Measurements from ENCODE around the gene DNAJC6. TPM values are rescaled to one million over a fixed set of nuclear protein-coding genes. Genes with fewer than 3 reads are reported as not detected.

The DNAJC6 gene
- total RNA-seq, 1 donor from 2014 or later: 21.9 TPM

DNA sequence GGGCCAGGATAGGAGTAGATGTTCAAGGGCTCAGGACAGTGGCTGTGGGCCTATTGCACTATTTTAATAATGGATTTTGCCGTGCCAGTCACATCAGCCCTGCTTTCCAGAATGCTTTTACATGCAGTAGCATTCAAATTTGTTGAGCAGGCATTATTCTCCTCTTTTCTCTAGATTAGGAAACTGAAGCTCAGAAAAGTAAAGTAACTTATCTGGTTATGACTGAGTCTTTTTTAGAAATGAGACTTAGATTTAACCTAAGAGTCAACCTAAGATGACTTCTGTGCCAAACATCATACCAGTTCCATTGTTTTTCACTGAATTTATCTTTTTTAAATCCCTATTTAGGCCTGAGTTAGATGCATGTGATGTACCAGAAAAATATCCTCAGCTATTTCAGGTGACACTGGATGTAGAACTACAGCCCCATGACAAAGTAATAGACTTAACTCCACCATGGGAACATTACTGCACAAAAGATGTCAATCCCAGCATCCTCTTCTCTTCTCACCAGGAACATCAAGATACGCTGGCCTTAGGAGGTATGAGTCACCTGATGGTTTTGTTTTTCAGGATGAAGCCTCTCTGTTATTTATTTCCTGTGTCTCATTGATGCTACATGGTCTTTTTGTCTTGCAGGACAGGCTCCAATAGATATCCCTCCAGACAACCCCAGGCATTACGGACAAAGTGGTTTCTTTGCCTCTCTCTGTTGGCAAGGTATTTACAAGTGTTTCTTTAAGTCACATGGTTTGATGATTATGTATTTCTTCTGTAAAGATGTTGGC, 79.8 kb downstream of the DNAJC6 start:
- Mint-ChIP-seq H3K27me3 (ENCODE audit: insufficient read depth, low read depth) (peaks cover 2% of the 10 kb centered on the region), H3K4me3 (no peak overlapping the region), H3K9me3 (no peaks in the 10 kb centered on the region), H3K27ac (no peak overlapping the region), H3K36me3 (no peaks in the 10 kb centered on the region), H3K4me1 (no peaks in the 10 kb centered on the region)
- Histone ChIP-seq H3K4me2 (no peak overlapping the region), H3K36me3 (peaks cover 4% of the 10 kb centered on the region), H3K9ac (no peak overlapping the region), H3K79me2 (ENCODE audit: low read depth) (no peaks in the 10 kb centered on the region), H3K4me1 (no peaks in the 10 kb centered on the region), H3K4me3 (no peak overlapping the region), H3F3A (ENCODE audit: low read depth) (no peaks in the 10 kb centered on the region), H2AFZ (replicated peaks) (no peak overlapping the region), H3K27me3 (no peaks in the 10 kb centered on the region), H4K20me1 (ENCODE audit: low read depth) (no peaks in the 10 kb centered on the region), H3K9me3 (ENCODE audit: low read depth) (no peaks in the 10 kb centered on the region), H3K27ac (no peak overlapping the region)
- TF ChIP-seq EZH2 (IDR thresholded peaks at IDR 0.05): no peak
- no peak for TF ChIP-seq EZH2phosphoT487 (IDR thresholded peaks at IDR 0.05)
- TF ChIP-seq, protein P1, sequence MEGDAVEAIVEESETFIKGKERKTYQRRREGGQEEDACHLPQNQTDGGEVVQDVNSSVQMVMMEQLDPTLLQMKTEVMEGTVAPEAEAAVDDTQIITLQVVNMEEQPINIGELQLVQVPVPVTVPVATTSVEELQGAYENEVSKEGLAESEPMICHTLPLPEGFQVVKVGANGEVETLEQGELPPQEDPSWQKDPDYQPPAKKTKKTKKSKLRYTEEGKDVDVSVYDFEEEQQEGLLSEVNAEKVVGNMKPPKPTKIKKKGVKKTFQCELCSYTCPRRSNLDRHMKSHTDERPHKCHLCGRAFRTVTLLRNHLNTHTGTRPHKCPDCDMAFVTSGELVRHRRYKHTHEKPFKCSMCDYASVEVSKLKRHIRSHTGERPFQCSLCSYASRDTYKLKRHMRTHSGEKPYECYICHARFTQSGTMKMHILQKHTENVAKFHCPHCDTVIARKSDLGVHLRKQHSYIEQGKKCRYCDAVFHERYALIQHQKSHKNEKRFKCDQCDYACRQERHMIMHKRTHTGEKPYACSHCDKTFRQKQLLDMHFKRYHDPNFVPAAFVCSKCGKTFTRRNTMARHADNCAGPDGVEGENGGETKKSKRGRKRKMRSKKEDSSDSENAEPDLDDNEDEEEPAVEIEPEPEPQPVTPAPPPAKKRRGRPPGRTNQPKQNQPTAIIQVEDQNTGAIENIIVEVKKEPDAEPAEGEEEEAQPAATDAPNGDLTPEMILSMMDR (IDR thresholded peaks at IDR 0.05): no peak
- DNase-seq (ENCODE audit: low spot score): no peak

DNA sequence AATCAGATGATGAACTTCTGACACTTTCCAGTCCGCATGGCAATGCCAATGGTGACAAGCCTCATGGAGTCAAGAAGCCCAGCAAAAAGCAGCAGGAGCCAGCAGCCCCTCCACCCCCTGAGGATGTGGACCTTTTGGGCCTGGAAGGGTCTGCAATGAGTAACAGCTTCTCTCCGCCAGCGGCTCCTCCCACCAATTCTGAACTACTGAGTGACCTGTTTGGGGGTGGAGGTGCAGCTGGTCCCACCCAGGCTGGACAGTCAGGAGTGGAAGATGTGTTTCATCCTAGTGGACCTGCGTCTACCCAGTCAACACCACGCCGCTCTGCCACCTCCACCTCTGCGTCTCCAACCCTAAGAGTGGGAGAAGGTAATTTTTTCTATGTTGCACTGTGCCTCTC, 83.2 kb downstream of the DNAJC6 start:
- no peaks in the 10 kb centered on the region for H3K36me3 ChIP-seq
- H3K27me3 ChIP-seq: no peaks in the 10 kb centered on the region
- no peak overlapping the region for H3K27ac Mint-ChIP-seq

DNA sequence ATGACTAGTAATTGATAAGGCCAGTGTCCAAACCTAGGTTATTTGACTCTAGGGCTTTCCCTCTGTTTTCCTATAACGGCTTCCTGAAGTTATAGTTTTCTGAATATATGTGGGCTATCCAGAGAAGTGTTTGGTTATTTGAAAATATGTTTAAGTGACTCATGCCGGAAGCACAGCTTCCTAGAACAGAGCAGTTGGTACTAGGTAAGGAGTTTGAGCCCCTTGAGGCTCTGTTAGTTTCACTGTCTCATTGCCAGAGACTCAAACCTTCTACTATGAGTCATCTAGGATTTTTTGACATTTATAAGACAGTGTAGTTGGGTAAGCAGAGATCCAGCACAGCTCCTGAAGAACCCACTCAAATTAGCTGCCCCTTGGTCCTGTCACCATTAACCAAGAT, 84.0 kb downstream of the DNAJC6 start:
- no peak overlapping the region for H3K27ac Mint-ChIP-seq
- Histone ChIP-seq H3K27me3 (no peaks in the 10 kb centered on the region), H3K9me3 (ENCODE audit: low read depth) (no peaks in the 10 kb centered on the region), H4K20me1 (ENCODE audit: low read depth) (no peaks in the 10 kb centered on the region), H3K4me1 (no peaks in the 10 kb centered on the region), H3K9ac (no peak overlapping the region), H3K36me3 (no peaks in the 10 kb centered on the region), H3K4me3 (no peak overlapping the region), H2AFZ (replicated peaks) (no peak overlapping the region), H3K4me2 (no peak overlapping the region), H3K79me2 (ENCODE audit: low read depth) (no peaks in the 10 kb centered on the region), H3K27ac (no peak overlapping the region), H3F3A (ENCODE audit: low read depth) (no peaks in the 10 kb centered on the region)
- H3K36me3 Mint-ChIP-seq: no peaks in the 10 kb centered on the region
- H3K4me3 Mint-ChIP-seq: no peak overlapping the region
- TF ChIP-seq EZH2 (IDR thresholded peaks at IDR 0.05) (no peak), EZH2phosphoT487 (IDR thresholded peaks at IDR 0.05) (no peak)
- TF ChIP-seq, protein P1 (IDR thresholded peaks at IDR 0.05): no peak
- H3K4me1 Mint-ChIP-seq: no peaks in the 10 kb centered on the region
- H3K9me3 Mint-ChIP-seq: no peaks in the 10 kb centered on the region
- DNase-seq (ENCODE audit: low spot score): no peak
- no peaks in the 10 kb centered on the region for H3K27me3 Mint-ChIP-seq (ENCODE audit: insufficient read depth, low read depth)

More for the DNA sequence above, 83.2 kb downstream of the DNAJC6 start:
- Histone ChIP-seq H3K79me2 (ENCODE audit: low read depth) (no peaks in the 10 kb centered on the region), H4K20me1 (ENCODE audit: low read depth) (no peaks in the 10 kb centered on the region), H2AFZ (replicated peaks) (no peak overlapping the region), H3K9ac (no peak overlapping the region), H3K4me1 (no peaks in the 10 kb centered on the region), H3K9me3 (ENCODE audit: low read depth) (no peaks in the 10 kb centered on the region), H3F3A (ENCODE audit: low read depth) (no peaks in the 10 kb centered on the region), H3K4me3 (no peak overlapping the region), H3K27ac (no peak overlapping the region), H3K4me2 (no peak overlapping the region)
- no peak overlapping the region for H3K4me3 Mint-ChIP-seq
- H3K9me3 Mint-ChIP-seq: no peaks in the 10 kb centered on the region
- no peaks in the 10 kb centered on the region for H3K4me1 Mint-ChIP-seq
- no peaks in the 10 kb centered on the region for H3K36me3 Mint-ChIP-seq
- no peaks in the 10 kb centered on the region for H3K27me3 Mint-ChIP-seq (ENCODE audit: insufficient read depth, low read depth)
- no peak for DNase-seq (ENCODE audit: low spot score)
- TF ChIP-seq EZH2 (IDR thresholded peaks at IDR 0.05): no peak
- TF ChIP-seq, protein P1 (IDR thresholded peaks at IDR 0.05): no peak
- no peak for TF ChIP-seq EZH2phosphoT487 (IDR thresholded peaks at IDR 0.05)

Data from neural progenitor cell (in vitro differentiated cells).